ENCODE data around the gene POLRMT. TPM values are rescaled to one million over a fixed set of nuclear protein-coding genes. Genes with fewer than 3 reads are reported as not detected.
"Not testable (repeated sequence)": the region's sequence is repeated elsewhere in the genome, so short reads cannot be mapped to it uniquely, and the experiment has no call there.

The POLRMT gene
- total RNA-seq, 1 experiment from 2014 or later, result 20.5 TPM

- no peak for DNase-seq (ENCODE audit: low read depth)
These were observed 14.4 kb upstream of the POLRMT start for GRCh38 chr19:647566-648284.

GRCh38 chr19:646779-647565 lies 13.6 kb upstream of the POLRMT start:
- no peak for DNase-seq (ENCODE audit: low read depth)

DNA sequence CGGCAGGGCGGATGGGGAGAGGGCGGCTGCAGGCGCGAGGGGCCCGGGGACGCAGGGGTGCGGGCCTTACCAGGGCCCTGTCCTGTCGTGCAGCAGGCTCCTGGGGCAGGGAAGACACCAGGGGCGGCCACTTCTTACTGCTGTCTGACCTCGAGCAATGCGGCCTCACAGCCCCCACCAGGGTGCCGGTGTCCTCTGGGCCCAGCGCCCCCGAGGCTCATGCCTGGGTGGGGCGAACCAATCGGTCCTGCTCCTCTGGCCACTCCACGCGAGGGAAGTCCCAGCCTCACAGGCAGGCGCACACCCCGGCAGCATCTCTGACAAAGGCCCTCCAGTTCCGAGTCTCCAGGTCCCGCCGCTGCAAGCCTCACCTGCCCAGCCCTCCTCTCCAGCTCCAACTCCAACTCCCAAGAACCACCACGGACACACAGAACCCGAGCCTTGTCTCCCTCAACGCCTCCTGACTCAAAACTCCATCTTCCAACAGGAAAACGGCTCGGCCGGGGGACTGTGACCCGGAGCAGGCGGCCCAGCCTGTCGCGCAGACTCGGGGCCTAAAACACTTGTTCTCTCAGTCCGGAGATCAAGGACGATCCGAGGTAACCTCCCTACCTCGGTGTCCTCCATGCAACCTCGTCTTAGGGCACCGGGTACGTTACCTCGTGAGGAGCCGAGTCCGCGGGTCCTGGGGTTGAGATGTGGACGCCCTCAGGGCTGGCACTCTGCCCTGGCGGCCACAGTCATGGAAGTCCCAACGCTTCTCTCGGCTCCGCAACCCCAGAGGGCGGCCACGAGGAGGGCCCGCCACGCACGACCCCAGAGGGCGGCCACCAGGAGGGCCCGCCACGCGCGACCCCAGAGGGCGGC lies 12.8 kb upstream of the POLRMT start:
- DNase-seq (ENCODE audit: low read depth), result no peak

GRCh38 chr19:644789-645188 lies 11.5 kb upstream of the POLRMT start:
- DNase-seq (ENCODE audit: low read depth), result no peak

- no peak for DNase-seq (ENCODE audit: low read depth)
These were observed 11.0 kb upstream of the POLRMT start for GRCh38 chr19:644363-644762.

- DNase-seq (ENCODE audit: low read depth), result no peak
These were observed 10.4 kb upstream of the POLRMT start for GRCh38 chr19:643736-644135.

- no peak for DNase-seq (ENCODE audit: low read depth)
These were observed 9.7 kb upstream of the POLRMT start for GRCh38 chr19:642767-643727.

DNA sequence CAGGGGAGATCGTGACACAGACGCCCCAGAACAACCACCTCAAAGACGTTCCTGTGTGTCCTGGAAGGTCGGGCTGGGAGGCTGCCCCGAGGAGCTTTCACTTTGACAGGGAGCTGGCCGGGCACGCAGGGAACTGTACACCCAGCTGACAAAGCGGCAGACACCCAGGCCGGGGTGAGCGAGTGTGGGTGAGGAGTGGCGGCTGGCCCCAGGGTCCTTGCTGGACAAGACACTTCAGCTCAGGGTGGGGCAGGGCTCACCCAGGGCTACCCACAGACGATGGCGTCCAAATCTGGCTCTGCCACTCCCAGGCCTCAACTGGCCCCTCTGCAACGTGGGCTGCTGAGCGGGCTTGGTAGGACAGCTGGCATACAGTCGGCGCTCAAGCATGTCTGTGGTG lies 8.4 kb upstream of the POLRMT start:
- peak; percentile 53 for DNase-seq (ENCODE audit: low read depth)

- no peak for DNase-seq (ENCODE audit: low read depth)
These were observed 7.4 kb upstream of the POLRMT start for GRCh38 chr19:640606-641189.

DNA sequence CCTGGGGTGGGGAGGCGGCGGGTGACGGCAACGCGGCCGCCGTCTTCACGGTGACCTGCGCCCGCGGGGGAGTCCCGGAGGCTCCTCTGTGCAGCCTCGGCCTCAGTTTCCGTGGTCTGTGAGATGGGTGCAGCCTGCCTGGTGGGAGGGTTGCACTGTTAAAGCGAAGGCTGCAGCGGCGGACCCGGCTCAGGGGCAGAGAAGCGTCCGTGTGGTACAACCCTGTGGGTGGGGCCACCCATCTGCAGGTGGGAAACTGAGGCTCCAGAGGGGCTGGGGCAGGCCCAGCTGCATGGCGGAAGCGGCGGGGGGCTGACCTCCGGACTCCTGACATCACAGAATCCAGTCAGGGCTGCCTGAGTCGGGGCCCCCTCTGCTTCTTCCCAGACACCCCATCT lies 6.8 kb upstream of the POLRMT start:
- no peak for DNase-seq (ENCODE audit: low read depth)

DNA sequence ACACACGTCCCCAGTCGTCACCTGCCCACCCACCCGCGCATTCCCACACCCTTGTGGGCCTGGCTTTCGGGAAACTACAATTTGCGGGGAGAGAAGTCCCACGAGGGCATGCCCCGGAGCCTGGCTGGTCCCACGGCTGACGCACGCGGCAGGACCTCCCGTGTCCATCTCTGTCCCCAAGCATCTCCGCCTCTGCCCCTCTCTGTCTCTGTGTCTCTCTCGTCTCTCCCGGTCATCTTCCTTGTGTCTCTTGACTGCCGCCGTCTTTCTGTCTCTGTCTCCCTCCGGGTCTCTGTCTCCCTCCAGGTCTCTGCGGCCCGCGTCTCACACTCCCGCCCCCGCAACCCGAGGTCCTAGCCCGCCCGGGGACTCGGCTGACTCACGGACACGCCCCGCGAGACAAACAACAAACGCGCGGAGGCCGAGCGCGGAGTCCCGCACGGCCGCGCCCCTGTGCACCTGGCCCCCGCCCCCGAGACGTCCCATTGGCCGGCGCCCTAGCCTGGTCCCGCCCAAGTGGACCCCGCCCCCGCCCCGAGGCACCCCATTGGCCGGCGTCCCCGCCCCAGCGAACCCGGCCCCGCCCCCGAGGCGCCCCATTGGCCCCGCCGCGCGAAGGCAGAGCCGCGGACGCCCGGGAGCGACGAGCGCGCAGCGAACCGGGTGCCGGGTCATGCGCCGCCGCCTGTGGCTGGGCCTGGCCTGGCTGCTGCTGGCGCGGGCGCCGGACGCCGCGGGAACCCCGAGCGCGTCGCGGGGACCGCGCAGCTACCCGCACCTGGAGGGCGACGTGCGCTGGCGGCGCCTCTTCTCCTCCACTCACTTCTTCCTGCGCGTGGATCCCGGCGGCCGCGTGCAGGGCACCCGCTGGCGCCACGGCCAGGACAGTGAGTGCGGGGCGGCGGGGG lies 6.2 kb upstream of the POLRMT start, which contains the start of gene FGF22:
Gene FGF22, plus strand, starts transcription at position 627 of the 908 bp plus-strand sequence. Its CDS starts 47 bp downstream, at position 674.
- peak; percentile 88 for DNase-seq (ENCODE audit: low read depth)

- no peak for DNase-seq (ENCODE audit: low read depth)
These were observed 5.5 kb upstream of the POLRMT start for GRCh38 chr19:638906-639252.

- no peak for DNase-seq (ENCODE audit: low read depth)
These were observed 1.8 kb upstream of the POLRMT start for GRCh38 chr19:634975-635652.

GRCh38 chr19:633786-634639 lies 676 bp upstream of the POLRMT start:
- DNase-seq (ENCODE audit: low read depth), result no peak

GRCh38 chr19:632579-633067 lies 714 bp downstream of the POLRMT start:
- DNase-seq (ENCODE audit: low read depth), result peak; percentile 72

DNA sequence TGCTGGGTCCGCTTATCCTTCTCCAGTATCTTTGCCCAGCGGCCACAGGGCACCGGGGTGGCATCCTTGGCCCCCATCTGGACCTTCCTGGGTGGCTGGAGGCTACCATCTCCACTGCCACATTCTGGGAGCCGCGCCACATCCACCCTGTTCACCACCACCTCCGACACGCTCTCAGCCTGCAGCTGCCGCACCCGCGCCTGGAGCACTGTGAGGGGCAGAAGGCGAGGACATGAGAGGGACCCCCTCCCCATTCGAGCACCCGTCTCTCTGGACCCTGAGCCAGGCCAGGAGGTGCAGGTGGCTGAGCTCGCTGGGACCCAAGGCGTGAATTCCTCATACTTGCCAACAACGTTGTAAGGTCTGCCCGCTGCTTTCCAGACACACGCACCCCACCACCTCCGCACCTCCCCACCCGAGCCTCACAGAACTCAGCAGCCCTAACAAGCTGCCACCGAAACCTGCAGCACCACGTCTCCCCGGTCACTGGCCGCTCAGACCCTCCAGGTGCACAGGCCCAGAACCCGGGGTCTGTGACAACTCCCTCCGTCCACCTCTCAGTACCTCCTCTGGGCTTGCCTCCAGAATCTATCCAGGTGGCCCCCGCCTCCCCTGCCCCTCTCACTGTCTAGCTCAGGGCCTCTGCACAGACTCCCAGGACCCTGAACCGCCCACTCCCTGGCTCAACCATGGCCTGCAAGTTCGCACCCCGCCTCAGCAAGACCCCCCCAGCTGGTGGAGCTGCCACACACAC lies 3.2 kb downstream of the POLRMT start:
- DNase-seq (ENCODE audit: low read depth), result no peak

DNA sequence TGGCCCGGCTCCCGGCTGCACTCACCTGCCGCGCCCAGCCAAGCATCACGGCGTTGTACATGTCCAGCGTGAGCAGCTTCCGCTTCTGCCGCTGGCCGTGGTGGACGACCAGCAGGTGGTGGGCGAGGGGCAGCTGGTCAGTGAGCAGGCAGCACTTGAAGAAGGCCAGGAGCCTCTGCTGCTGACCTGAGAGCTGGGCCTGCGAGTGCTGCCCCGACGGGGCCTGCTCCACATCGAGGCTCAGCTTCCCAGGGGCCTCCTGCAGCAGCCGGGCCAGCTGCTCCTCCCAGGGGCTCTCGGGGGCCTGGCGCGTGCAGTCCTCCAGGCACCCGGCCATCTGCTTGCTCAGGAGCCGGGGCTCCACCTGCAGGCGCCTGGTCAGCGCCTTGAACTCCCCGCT lies 3.8 kb downstream of the POLRMT start:
- DNase-seq (ENCODE audit: low read depth), result not testable (repeated sequence)

All from RPMI7951 (cell line).